ENCODE results near the gene CD99.

- TF ChIP-seq CTCF (IDR thresholded peaks at IDR 0.05) (no peak), POLR2A (IDR thresholded peaks at IDR 0.05) (no peak)
Observed at GRCh38 chrX:2677764-2678163, 13.3 kb upstream of the CD99 start.

Measured in body of pancreas (tissue), 4 donors.